ENCODE measurements around the gene SV2B.

DNA sequence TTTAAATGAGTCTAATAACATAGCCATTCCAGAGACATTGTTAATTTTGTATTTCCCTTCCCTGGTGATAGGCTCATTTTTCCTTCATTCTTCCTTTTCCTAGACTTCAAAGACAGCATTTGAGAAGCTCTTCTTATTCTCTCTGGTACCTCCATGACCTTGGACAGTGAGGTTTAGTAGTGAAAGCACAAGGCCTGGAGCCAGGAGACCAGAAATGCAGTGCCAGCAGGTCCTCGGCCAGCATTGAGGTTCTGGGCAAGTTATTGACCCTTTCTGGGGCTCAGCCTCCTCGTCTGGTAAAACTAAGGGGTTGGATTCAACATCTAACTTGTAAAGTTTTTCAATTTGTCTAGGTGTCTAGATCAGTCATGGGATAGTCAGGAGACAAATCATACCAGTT is 146.9 kb downstream of the SV2B start:
- TF ChIP-seq BHLHE40 (IDR thresholded peaks at IDR 0.05; ENCODE audit: low read depth, low read length) (no peak), RARB (CRISPR knock-in tag; IDR thresholded peaks at IDR 0.05) (no peak), EP300 (IDR thresholded peaks at IDR 0.05) (no peak), RNF2 (IDR thresholded peaks at IDR 0.05; ENCODE audit: borderline replicate concordance, low read depth) (no peak)
- TF ChIP-seq, protein P1, sequence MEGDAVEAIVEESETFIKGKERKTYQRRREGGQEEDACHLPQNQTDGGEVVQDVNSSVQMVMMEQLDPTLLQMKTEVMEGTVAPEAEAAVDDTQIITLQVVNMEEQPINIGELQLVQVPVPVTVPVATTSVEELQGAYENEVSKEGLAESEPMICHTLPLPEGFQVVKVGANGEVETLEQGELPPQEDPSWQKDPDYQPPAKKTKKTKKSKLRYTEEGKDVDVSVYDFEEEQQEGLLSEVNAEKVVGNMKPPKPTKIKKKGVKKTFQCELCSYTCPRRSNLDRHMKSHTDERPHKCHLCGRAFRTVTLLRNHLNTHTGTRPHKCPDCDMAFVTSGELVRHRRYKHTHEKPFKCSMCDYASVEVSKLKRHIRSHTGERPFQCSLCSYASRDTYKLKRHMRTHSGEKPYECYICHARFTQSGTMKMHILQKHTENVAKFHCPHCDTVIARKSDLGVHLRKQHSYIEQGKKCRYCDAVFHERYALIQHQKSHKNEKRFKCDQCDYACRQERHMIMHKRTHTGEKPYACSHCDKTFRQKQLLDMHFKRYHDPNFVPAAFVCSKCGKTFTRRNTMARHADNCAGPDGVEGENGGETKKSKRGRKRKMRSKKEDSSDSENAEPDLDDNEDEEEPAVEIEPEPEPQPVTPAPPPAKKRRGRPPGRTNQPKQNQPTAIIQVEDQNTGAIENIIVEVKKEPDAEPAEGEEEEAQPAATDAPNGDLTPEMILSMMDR (IDR thresholded peaks at IDR 0.05) = no peak
- TF ChIP-seq, protein P2, sequence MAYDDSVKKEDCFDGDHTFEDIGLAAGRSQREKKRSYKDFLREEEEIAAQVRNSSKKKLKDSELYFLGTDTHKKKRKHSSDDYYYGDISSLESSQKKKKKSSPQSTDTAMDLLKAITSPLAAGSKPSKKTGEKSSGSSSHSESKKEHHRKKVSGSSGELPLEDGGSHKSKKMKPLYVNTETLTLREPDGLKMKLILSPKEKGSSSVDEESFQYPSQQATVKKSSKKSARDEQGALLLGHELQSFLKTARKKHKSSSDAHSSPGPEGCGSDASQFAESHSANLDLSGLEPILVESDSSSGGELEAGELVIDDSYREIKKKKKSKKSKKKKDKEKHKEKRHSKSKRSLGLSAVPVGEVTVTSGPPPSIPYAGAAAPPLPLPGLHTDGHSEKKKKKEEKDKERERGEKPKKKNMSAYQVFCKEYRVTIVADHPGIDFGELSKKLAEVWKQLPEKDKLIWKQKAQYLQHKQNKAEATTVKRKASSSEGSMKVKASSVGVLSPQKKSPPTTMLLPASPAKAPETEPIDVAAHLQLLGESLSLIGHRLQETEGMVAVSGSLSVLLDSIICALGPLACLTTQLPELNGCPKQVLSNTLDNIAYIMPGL (CRISPR knock-in tag; IDR thresholded peaks at IDR 0.05; ENCODE audit: borderline replicate concordance) = no peak
